ENCODE measurements around the gene MRPS23. TPM values are rescaled to one million over a fixed set of nuclear protein-coding genes. Genes with fewer than 3 reads are reported as not detected.
A peak's percentile ranks its signal among the peaks of the same experiment; 100 is the strongest.

MRPS23 gene
- total and polyA plus RNA-seq, 2 experiments from 2014 or later: 53.2 to 74.5 TPM

DNA sequence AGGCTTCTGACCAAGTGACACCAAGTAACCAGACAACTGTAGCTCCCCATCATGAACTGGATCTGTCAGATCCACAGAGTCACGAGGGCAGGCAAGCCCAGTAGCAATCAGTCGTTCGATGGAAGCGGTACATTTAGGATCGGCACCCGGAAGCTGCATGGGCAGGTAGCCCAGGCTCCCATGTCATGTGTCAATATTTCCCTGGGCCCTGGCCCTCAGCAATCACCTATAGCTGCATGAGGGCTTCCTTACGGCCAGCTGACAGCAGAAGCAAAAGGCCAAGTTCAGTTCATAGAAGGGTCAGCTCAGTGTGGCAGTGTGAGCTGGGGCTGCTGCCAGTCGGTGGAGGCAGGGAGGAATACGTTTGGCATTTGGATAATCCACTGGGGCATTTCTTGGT is 31.8 kb downstream of the MRPS23 start (continued):
- TF ChIP-seq, protein P1, sequence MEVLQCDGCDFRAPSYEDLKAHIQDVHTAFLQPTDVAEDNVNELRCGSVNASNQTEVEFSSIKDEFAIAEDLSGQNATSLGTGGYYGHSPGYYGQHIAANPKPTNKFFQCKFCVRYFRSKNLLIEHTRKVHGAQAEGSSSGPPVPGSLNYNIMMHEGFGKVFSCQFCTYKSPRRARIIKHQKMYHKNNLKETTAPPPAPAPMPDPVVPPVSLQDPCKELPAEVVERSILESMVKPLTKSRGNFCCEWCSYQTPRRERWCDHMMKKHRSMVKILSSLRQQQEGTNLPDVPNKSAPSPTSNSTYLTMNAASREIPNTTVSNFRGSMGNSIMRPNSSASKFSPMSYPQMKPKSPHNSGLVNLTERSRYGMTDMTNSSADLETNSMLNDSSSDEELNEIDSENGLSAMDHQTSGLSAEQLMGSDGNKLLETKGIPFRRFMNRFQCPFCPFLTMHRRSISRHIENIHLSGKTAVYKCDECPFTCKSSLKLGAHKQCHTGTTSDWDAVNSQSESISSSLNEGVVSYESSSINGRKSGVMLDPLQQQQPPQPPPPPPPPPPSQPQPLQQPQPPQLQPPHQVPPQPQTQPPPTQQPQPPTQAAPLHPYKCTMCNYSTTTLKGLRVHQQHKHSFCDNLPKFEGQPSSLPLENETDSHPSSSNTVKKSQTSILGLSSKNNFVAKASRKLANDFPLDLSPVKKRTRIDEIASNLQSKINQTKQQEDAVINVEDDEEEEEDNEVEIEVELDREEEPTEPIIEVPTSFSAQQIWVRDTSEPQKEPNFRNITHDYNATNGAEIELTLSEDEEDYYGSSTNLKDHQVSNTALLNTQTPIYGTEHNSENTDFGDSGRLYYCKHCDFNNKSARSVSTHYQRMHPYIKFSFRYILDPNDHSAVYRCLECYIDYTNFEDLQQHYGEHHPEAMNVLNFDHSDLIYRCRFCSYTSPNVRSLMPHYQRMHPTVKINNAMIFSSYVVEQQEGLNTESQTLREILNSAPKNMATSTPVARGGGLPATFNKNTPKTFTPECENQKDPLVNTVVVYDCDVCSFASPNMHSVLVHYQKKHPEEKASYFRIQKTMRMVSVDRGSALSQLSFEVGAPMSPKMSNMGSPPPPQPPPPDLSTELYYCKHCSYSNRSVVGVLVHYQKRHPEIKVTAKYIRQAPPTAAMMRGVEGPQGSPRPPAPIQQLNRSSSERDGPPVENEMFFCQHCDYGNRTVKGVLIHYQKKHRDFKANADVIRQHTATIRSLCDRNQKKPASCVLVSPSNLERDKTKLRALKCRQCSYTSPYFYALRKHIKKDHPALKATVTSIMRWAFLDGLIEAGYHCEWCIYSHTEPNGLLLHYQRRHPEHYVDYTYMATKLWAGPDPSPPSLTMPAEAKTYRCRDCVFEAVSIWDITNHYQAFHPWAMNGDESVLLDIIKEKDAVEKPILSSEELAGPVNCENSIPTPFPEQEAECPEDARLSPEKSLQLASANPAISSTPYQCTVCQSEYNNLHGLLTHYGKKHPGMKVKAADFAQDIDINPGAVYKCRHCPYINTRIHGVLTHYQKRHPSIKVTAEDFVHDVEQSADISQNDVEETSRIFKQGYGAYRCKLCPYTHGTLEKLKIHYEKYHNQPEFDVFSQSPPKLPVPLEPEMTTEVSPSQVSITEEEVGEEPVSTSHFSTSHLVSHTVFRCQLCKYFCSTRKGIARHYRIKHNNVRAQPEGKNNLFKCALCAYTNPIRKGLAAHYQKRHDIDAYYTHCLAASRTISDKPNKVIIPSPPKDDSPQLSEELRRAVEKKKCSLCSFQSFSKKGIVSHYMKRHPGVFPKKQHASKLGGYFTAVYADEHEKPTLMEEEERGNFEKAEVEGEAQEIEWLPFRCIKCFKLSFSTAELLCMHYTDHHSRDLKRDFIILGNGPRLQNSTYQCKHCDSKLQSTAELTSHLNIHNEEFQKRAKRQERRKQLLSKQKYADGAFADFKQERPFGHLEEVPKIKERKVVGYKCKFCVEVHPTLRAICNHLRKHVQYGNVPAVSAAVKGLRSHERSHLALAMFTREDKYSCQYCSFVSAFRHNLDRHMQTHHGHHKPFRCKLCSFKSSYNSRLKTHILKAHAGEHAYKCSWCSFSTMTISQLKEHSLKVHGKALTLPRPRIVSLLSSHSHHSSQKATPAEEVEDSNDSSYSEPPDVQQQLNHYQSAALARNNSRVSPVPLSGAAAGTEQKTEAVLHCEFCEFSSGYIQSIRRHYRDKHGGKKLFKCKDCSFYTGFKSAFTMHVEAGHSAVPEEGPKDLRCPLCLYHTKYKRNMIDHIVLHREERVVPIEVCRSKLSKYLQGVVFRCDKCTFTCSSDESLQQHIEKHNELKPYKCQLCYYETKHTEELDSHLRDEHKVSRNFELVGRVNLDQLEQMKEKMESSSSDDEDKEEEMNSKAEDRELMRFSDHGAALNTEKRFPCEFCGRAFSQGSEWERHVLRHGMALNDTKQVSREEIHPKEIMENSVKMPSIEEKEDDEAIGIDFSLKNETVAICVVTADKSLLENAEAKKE (CRISPR knock-in tag; IDR thresholded peaks at IDR 0.05): no peak
- TF ChIP-seq EZH2phosphoT487 (IDR thresholded peaks at IDR 0.05; ENCODE audit: unreplicated experiment) (no peak), JUNB (IDR thresholded peaks at IDR 0.05; ENCODE audit: unreplicated experiment) (no peak)

DNA sequence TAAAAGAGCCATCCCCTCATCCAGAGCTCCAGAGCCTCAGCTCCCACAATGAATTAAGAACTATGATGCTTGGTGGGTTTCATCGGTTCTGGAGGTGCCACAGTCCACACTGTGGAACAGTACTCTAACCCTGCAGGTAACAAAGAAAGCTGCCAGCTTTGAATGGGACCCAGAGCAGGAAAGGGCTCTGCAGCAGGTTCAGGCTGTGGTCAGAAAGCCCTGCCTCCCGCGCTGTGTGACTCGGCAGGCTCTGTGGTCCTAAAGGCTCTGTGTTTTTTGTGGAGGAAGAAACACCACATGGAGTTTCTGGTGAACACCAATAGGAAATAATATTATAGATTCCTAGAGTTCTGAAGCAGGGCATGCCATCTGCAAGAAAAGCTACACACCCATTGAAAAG is 32.5 kb downstream of the MRPS23 start:
- no peak for ATAC-seq

More for the DNA sequence above, 32.5 kb downstream of the MRPS23 start:
- Mint-ChIP-seq H3K4me1 (peaks cover 8% of the 10 kb centered on the region; the same call in 2 of the 3 replicates), H3K36me3 (ENCODE audit: low read depth) (no peaks in the 10 kb centered on the region), H3K4me3 (no peak overlapping the region), H3K27me3 (ENCODE audit: insufficient read depth, low read depth, poor library complexity) (peaks cover 7% of the 10 kb centered on the region), H3K9me3 (no peaks in the 10 kb centered on the region), H3K27ac (no peak overlapping the region)
- H4K20me1 ChIP-seq (replicated peaks; ENCODE audit: insufficient read depth): no peaks in the 10 kb centered on the region
- DNase-seq (ENCODE audit: low spot score): no peak
- no peaks in the 10 kb centered on the region for H3F3A ChIP-seq (replicated peaks; ENCODE audit: low read depth)
- no peak overlapping the region for H3K4me2 ChIP-seq
- H3K79me2 ChIP-seq (replicated peaks; ENCODE audit: insufficient read depth): no peaks in the 10 kb centered on the region
- TF ChIP-seq, protein P2, sequence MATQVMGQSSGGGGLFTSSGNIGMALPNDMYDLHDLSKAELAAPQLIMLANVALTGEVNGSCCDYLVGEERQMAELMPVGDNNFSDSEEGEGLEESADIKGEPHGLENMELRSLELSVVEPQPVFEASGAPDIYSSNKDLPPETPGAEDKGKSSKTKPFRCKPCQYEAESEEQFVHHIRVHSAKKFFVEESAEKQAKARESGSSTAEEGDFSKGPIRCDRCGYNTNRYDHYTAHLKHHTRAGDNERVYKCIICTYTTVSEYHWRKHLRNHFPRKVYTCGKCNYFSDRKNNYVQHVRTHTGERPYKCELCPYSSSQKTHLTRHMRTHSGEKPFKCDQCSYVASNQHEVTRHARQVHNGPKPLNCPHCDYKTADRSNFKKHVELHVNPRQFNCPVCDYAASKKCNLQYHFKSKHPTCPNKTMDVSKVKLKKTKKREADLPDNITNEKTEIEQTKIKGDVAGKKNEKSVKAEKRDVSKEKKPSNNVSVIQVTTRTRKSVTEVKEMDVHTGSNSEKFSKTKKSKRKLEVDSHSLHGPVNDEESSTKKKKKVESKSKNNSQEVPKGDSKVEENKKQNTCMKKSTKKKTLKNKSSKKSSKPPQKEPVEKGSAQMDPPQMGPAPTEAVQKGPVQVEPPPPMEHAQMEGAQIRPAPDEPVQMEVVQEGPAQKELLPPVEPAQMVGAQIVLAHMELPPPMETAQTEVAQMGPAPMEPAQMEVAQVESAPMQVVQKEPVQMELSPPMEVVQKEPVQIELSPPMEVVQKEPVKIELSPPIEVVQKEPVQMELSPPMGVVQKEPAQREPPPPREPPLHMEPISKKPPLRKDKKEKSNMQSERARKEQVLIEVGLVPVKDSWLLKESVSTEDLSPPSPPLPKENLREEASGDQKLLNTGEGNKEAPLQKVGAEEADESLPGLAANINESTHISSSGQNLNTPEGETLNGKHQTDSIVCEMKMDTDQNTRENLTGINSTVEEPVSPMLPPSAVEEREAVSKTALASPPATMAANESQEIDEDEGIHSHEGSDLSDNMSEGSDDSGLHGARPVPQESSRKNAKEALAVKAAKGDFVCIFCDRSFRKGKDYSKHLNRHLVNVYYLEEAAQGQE (IDR thresholded peaks at IDR 0.05; ENCODE audit: unreplicated experiment): no peak
- no peak for TF ChIP-seq EZH2phosphoT487 (IDR thresholded peaks at IDR 0.05; ENCODE audit: unreplicated experiment)
- TF ChIP-seq ZNF331 (CRISPR knock-in tag; IDR thresholded peaks at IDR 0.05; ENCODE audit: low read depth): peak; percentile 61
- no peaks in the 10 kb centered on the region for H3K4me1 ChIP-seq (ENCODE audit: insufficient read depth)
- no peak overlapping the region for H3K4me3 ChIP-seq
- H3K36me3 ChIP-seq (ENCODE audit: insufficient read depth): no peaks in the 10 kb centered on the region
- no peaks in the 10 kb centered on the region for H3K9me2 ChIP-seq (ENCODE audit: insufficient read depth)
- no peaks in the 10 kb centered on the region for H3K27me3 ChIP-seq (ENCODE audit: insufficient read depth)
- H2AFZ ChIP-seq: no peak overlapping the region
- H3K27ac ChIP-seq (ENCODE audit: low read depth): no peak overlapping the region
